Gastrocnemius medialis (tissue), 4 donors: ENCODE results near the gene CSRNP3. TPM values are rescaled to one million over a fixed set of nuclear protein-coding genes. Genes with fewer than 3 reads are reported as not detected.

Source experiments
- ATAC-seq, 2 donors: fragments of 150-250 bp; one replicate each; pipeline ENCODE4 v1.9.1; 2016
- DNase-seq, 2 donors: peaks; one replicate each; pipeline ENCODE4 v3.0.0-alpha.2; 2019
- H3K27ac ChIP-seq, 4 donors: fragments of 200-600 bp; sonication (generic); 1 replicate in 1 of 4; 2 replicates in 3 of 4; pipeline ENCODE4 v1.5.1; 2016 to 2018; ENCODE audit warnings: mild to moderate bottlenecking in 2 of 4, moderate library complexity in 1 of 4
- H3K27me3 ChIP-seq, 3 donors: fragments of 200-600 bp; sonication (generic) in 2 of 3; 1 replicate in 1 of 3; 2 replicates in 2 of 3; pipeline versions ENCODE4 v1.5.1 to v1.6.0; 2016 to 2019; ENCODE audit warnings: mild to moderate bottlenecking in 1 of 3, moderate library complexity in 1 of 3
- H3K36me3 ChIP-seq, 2 donors: fragments of 200-600 bp; sonication (generic) in 1 of 2; one replicate each; pipeline ENCODE4 v1.5.1; 2017 to 2018
- H3K4me1 ChIP-seq, 2 donors: fragments of 200-600 bp; sonication (generic) in 1 of 2; one replicate each; pipeline ENCODE4 v1.5.1; 2016 to 2017; ENCODE audit warnings: mild to moderate bottlenecking in 2 of 2
- H3K4me3 ChIP-seq, 4 donors: fragments of 200-600 bp; sonication (generic) in 3 of 4; 1 replicate in 1 of 4; 2 replicates in 3 of 4; pipeline ENCODE4 v1.5.1; 2016 to 2019; ENCODE audit warnings: mild to moderate bottlenecking in 2 of 4
- H3K9me3 ChIP-seq, 3 donors: fragments of 200-600 bp; sonication (generic) in 2 of 3; 1 replicate in 1 of 3; 2 replicates in 2 of 3; pipeline ENCODE4 v1.5.1; 2016 to 2019
- POLR2A ChIP-seq, 2 donors: fragments of 450-650 bp; IDR thresholded peaks; one replicate each; pipeline ENCODE4 v1.6.1; 2017; ENCODE audit warnings: antibody characterized with exemption in 2 of 2, mild to moderate bottlenecking in 2 of 2, moderate library complexity in 2 of 2
- in situ Hi-C, 4 donors: fragments of 200-750 bp; cut with MboI; loops; one replicate each; pipeline versions ENCODE4 v1.15.0 to v1.8.0; 2017; ENCODE audit warnings: low sequenced_read_pairs in 4 of 4
- intact Hi-C: fragments of 100-400 bp; cut with DNase I; formaldehyde crosslinking; loops from one replicate; pipeline ENCODE4 v1.15.1; 2023; ENCODE audit warnings: low total_unique reads
- total RNA-seq, 4 donors: library from RNA; depleted of rRNA; stranded (reverse); fragments of >200 nt; gene quantifications; one replicate each; pipeline versions ENCODE4 v1.1.0 to v1.2.3, GENCODE V29; 2016
- TF ChIP-seq, protein P1 (sequence below), 5 experiments: fragments of 450-650 bp in 3 of 5; fragments of 200-600 bp in 2 of 5; sonication (generic) in 2 of 5; IDR thresholded peaks in 4 of 5; conservative IDR thresholded peaks in 1 of 5; 1 replicate in 4 of 5; 2 replicates in 1 of 5; pipeline ENCODE4 v1.5.1; 2016 to 2019; ENCODE audit warnings: antibody characterized with exemption in 5 of 5, mild to moderate bottlenecking in 3 of 5, moderate library complexity in 3 of 5

The CSRNP3 gene
- total RNA-seq, 4 donors from 2014 or later = 0.05 to 0.27 (median 0.08) TPM

GRCh38 chr2:165472922-165473321 lies 3.4 kb downstream of the CSRNP3 start:
- DNase-seq (no peak), ATAC-seq (no peak)
- TF ChIP-seq POLR2A (IDR thresholded peaks at IDR 0.05) = no peak
- TF ChIP-seq, protein P1, sequence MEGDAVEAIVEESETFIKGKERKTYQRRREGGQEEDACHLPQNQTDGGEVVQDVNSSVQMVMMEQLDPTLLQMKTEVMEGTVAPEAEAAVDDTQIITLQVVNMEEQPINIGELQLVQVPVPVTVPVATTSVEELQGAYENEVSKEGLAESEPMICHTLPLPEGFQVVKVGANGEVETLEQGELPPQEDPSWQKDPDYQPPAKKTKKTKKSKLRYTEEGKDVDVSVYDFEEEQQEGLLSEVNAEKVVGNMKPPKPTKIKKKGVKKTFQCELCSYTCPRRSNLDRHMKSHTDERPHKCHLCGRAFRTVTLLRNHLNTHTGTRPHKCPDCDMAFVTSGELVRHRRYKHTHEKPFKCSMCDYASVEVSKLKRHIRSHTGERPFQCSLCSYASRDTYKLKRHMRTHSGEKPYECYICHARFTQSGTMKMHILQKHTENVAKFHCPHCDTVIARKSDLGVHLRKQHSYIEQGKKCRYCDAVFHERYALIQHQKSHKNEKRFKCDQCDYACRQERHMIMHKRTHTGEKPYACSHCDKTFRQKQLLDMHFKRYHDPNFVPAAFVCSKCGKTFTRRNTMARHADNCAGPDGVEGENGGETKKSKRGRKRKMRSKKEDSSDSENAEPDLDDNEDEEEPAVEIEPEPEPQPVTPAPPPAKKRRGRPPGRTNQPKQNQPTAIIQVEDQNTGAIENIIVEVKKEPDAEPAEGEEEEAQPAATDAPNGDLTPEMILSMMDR (IDR thresholded peaks at IDR 0.05 in 4 of 5, conservative IDR thresholded peaks at IDR 0.05 in 1 of 5) = no peak
- intact Hi-C loops = no loop called here
- H3K27me3 ChIP-seq = no peaks in the 10 kb centered on the region
- no peak overlapping the region for H3K4me3 ChIP-seq
- no peak overlapping the region for H3K27ac ChIP-seq
- peaks cover 0 to 4% of the 10 kb centered on the region in 2 donors for H3K4me1 ChIP-seq
- H3K9me3 ChIP-seq = no peaks in the 10 kb centered on the region
- in situ Hi-C loops = no loop called here
- H3K36me3 ChIP-seq = no peaks in the 10 kb centered on the region

DNA sequence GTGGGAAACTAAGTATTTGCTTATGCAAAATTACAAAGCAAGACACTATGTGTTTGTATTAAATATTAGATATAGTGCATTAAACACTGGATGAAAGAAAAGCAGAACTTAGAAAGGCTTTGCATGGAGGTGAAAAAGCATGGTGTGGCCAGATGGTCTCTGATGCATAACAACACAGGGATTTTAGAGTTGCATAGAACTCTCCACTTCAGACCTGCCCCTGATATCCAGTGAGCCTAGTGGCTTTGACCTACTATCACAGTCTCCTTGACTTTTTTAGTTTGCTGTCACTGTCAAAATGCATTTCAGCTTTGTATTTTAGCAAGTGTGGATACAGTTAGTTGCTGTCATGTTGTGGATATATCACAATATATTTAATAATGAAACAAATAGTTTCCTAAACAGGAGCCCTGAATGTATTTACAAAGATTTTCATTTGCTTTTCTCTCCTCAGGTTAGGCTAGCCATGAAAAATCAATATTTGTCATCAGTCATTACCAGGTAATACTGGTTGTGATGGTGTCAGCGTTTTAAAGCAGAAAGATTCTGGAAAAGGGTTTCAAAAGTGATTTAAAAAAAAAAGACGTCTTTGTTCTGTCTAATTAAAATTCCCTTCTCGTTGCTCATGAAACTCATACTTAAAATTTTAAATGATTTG lies 5.2 kb downstream of the CSRNP3 start:
- in situ Hi-C loops = no loop called here
- intact Hi-C loops = no loop called here
- TF ChIP-seq, protein P1 (IDR thresholded peaks at IDR 0.05 in 4 of 5, conservative IDR thresholded peaks at IDR 0.05 in 1 of 5) = no peak
- no peak for TF ChIP-seq POLR2A (IDR thresholded peaks at IDR 0.05)
- Histone ChIP-seq H3K27me3 (no peaks in the 10 kb centered on the region), H3K27ac (no peak overlapping the region), H3K4me3 (no peak overlapping the region), H3K9me3 (no peaks in the 10 kb centered on the region), H3K36me3 (no peaks in the 10 kb centered on the region), H3K4me1 (peaks cover 0 to 4% of the 10 kb centered on the region in 2 donors)
- no peak for DNase-seq
- no peak for ATAC-seq

GRCh38 chr2:165475277-165476004 lies 5.9 kb downstream of the CSRNP3 start:
- TF ChIP-seq POLR2A (IDR thresholded peaks at IDR 0.05) = no peak
- TF ChIP-seq, protein P1 (IDR thresholded peaks at IDR 0.05 in 4 of 5, conservative IDR thresholded peaks at IDR 0.05 in 1 of 5) = no peak
- no peaks in the 10 kb centered on the region for H3K27me3 ChIP-seq
- in situ Hi-C loops = no loop called here
- no peaks in the 10 kb centered on the region for H3K4me1 ChIP-seq
- intact Hi-C loops = no loop called here
- H3K27ac ChIP-seq = no peak overlapping the region
- DNase-seq = no peak
- no peak for ATAC-seq
- H3K36me3 ChIP-seq = no peaks in the 10 kb centered on the region
- no peaks in the 10 kb centered on the region for H3K9me3 ChIP-seq
- H3K4me3 ChIP-seq = no peak overlapping the region

DNA sequence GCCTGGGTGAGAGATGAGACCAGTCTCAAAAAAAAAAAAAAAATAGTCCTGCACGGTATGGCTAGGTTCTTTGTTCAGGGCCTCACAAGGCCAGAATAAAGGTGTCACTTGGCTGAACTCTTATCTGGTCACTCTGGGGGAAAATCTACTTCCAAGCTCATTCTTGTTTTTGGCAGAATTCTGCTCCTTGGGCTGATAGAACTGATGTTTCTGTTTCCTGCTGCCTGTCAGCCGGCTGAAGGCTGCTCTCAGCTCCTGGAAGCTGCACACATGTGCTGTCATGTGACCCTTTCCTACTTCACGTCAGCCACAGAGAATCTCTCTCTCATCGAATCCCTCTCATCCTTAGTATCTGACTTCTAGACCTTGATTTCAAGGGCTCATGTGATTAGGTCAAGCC lies 10.4 kb downstream of the CSRNP3 start:
- ATAC-seq (no peak), DNase-seq (no peak)
- H3K36me3 ChIP-seq = no peaks in the 10 kb centered on the region
- TF ChIP-seq, protein P1 (IDR thresholded peaks at IDR 0.05 in 4 of 5, conservative IDR thresholded peaks at IDR 0.05 in 1 of 5) = no peak
- no peak for TF ChIP-seq POLR2A (IDR thresholded peaks at IDR 0.05)
- no peaks in the 10 kb centered on the region for H3K27me3 ChIP-seq
- H3K9me3 ChIP-seq = no peaks in the 10 kb centered on the region
- no peaks in the 10 kb centered on the region for H3K4me1 ChIP-seq
- no peak overlapping the region for H3K27ac ChIP-seq
- in situ Hi-C loops (no loop called here), intact Hi-C loops (no loop called here)
- no peak overlapping the region for H3K4me3 ChIP-seq
